GM19240 (cell line): Measurements from ENCODE around the gene PRSS53.
"Not testable (repeated sequence)": the region's sequence is repeated elsewhere in the genome, so short reads cannot be mapped to it uniquely, and the experiment has no call there.

Experiments used
- DNase-seq: peaks from one replicate; pipeline ENCODE4 v3.0.0; 2011; ENCODE audit warnings: low spot score; ENCODE audit not compliant: insufficient read length

Gene PRSS53

GRCh38 chr16:31118223-31119155 is 29.7 kb upstream of the PRSS53 start:
- DNase-seq, result no peak

GRCh38 chr16:31117384-31118222 is 28.9 kb upstream of the PRSS53 start, which contains the start of gene KAT8:
KAT8 (plus strand) TSS chr16:31117664; CDS start chr16:31117682, 18 bp downstream.
- DNase-seq, result peak; percentile 98

GRCh38 chr16:31114468-31114867 is 25.7 kb upstream of the PRSS53 start:
- no peak for DNase-seq

GRCh38 chr16:31113121-31114120 is 24.7 kb upstream of the PRSS53 start:
- DNase-seq, result no peak

GRCh38 chr16:31112711-31113110 is 24.0 kb upstream of the PRSS53 start:
- no peak for DNase-seq

GRCh38 chr16:31111881-31112466 is 23.2 kb upstream of the PRSS53 start:
- no peak for DNase-seq

GRCh38 chr16:31110106-31111034 is 21.6 kb upstream of the PRSS53 start:
- DNase-seq, result no peak

GRCh38 chr16:31109622-31110021 is 20.9 kb upstream of the PRSS53 start:
- no peak for DNase-seq

- DNase-seq, result no peak
Observed at GRCh38 chr16:31108794-31109558, 20.2 kb upstream of the PRSS53 start.

- peak; percentile 79 for DNase-seq
Observed at GRCh38 chr16:31108035-31108793, 19.5 kb upstream of the PRSS53 start, which contains the start of gene BCKDK. BCKDK (plus strand) TSS chr16:31108386; CDS start chr16:31109224, 838 bp downstream.

- DNase-seq, result peak; percentile 77
Observed at GRCh38 chr16:31107465-31107867, 18.7 kb upstream of the PRSS53 start.

- DNase-seq, result no peak
Observed at GRCh38 chr16:31106509-31107464, 18.0 kb upstream of the PRSS53 start.

- DNase-seq, result peak; percentile 78
Observed at GRCh38 chr16:31105677-31106213, 17.0 kb upstream of the PRSS53 start.

- DNase-seq, result not testable (repeated sequence)
Observed at GRCh38 chr16:31100876-31101641, 12.3 kb upstream of the PRSS53 start.

GRCh38 chr16:31099860-31100638 is 11.3 kb upstream of the PRSS53 start:
- no peak for DNase-seq
